ENCODE measurements around the gene RFTN1.

The RFTN1 gene

GRCh38 chr3:16506451-16506850, 7.0 kb downstream of the RFTN1 start:
- TF ChIP-seq CTCF (IDR thresholded peaks at IDR 0.05; ENCODE audit: low read depth, low read length, poor library complexity, severe bottlenecking) (no peak), EZH2phosphoT487 (IDR thresholded peaks at IDR 0.05; ENCODE audit: borderline replicate concordance, low read length) (no peak)
- H3K4me2 ChIP-seq (ENCODE audit: low read length): peak overlapping the region; percentile 82
- no peaks in the 10 kb centered on the region for H3K9me2 ChIP-seq (replicated peaks; ENCODE audit: control insufficient read depth, low read length)
- peak overlapping the region; percentile 95 for H3K27ac ChIP-seq (ENCODE audit: low read depth, low read length)
- H3K27me3 ChIP-seq (ENCODE audit: control insufficient read depth, low read length): no peaks in the 10 kb centered on the region
- H3F3A ChIP-seq (ENCODE audit: control insufficient read depth, insufficient read depth): peaks cover 26% of the 10 kb centered on the region
- no peaks in the 10 kb centered on the region for H3K9me3 ChIP-seq (ENCODE audit: control insufficient read depth, insufficient read depth, low read length)
- peaks cover 95% of the 10 kb centered on the region for H3K4me1 ChIP-seq (ENCODE audit: control insufficient read depth, low read length)
- peaks cover 55% of the 10 kb centered on the region for H4K20me1 ChIP-seq (ENCODE audit: control insufficient read depth, insufficient read depth, low read depth, low read length)
- H3K79me2 ChIP-seq (ENCODE audit: control insufficient read depth, low read length): peaks cover 100% of the 10 kb centered on the region
- peak overlapping the region; percentile 95 for H3K4me3 ChIP-seq (ENCODE audit: low read length)
- peaks cover 99% of the 10 kb centered on the region for H3K36me3 ChIP-seq (ENCODE audit: control insufficient read depth, low read length)

GRCh38 chr3:16504692-16505091, 8.8 kb downstream of the RFTN1 start:
- Histone ChIP-seq H3K4me1 (ENCODE audit: control insufficient read depth, low read length) (peaks cover 100% of the 10 kb centered on the region), H3K36me3 (ENCODE audit: control insufficient read depth, low read length) (peaks cover 99% of the 10 kb centered on the region), H3F3A (ENCODE audit: control insufficient read depth, insufficient read depth) (peaks cover 22% of the 10 kb centered on the region), H3K4me2 (ENCODE audit: low read length) (peak overlapping the region; percentile 82), H3K9me3 (ENCODE audit: control insufficient read depth, insufficient read depth, low read length) (no peaks in the 10 kb centered on the region), H4K20me1 (ENCODE audit: control insufficient read depth, insufficient read depth, low read depth, low read length) (peaks cover 63% of the 10 kb centered on the region), H3K27me3 (ENCODE audit: control insufficient read depth, low read length) (no peaks in the 10 kb centered on the region), H3K4me3 (ENCODE audit: low read length) (peak overlapping the region; percentile 95), H3K9me2 (replicated peaks; ENCODE audit: control insufficient read depth, low read length) (no peaks in the 10 kb centered on the region), H3K27ac (ENCODE audit: low read depth, low read length) (peak overlapping the region; percentile 95), H3K79me2 (ENCODE audit: control insufficient read depth, low read length) (peaks cover 100% of the 10 kb centered on the region)
- TF ChIP-seq CTCF (IDR thresholded peaks at IDR 0.05; ENCODE audit: low read depth, low read length, poor library complexity, severe bottlenecking): no peak
- no peak for TF ChIP-seq EZH2phosphoT487 (IDR thresholded peaks at IDR 0.05; ENCODE audit: borderline replicate concordance, low read length)

GRCh38 chr3:16504242-16504641, 9.3 kb downstream of the RFTN1 start:
- TF ChIP-seq EZH2phosphoT487 (IDR thresholded peaks at IDR 0.05; ENCODE audit: borderline replicate concordance, low read length) (no peak), CTCF (IDR thresholded peaks at IDR 0.05; ENCODE audit: low read depth, low read length, poor library complexity, severe bottlenecking) (no peak)
- H3F3A ChIP-seq (ENCODE audit: control insufficient read depth, insufficient read depth): peaks cover 26% of the 10 kb centered on the region
- no peaks in the 10 kb centered on the region for H3K9me2 ChIP-seq (replicated peaks; ENCODE audit: control insufficient read depth, low read length)
- peak overlapping the region; percentile 95 for H3K27ac ChIP-seq (ENCODE audit: low read depth, low read length)
- peak overlapping the region; percentile 82 for H3K4me2 ChIP-seq (ENCODE audit: low read length)
- no peaks in the 10 kb centered on the region for H3K9me3 ChIP-seq (ENCODE audit: control insufficient read depth, insufficient read depth, low read length)
- peaks cover 100% of the 10 kb centered on the region for H3K36me3 ChIP-seq (ENCODE audit: control insufficient read depth, low read length)
- peak overlapping the region; percentile 95 for H3K4me3 ChIP-seq (ENCODE audit: low read length)
- no peaks in the 10 kb centered on the region for H3K27me3 ChIP-seq (ENCODE audit: control insufficient read depth, low read length)
- peaks cover 100% of the 10 kb centered on the region for H3K79me2 ChIP-seq (ENCODE audit: control insufficient read depth, low read length)
- H4K20me1 ChIP-seq (ENCODE audit: control insufficient read depth, insufficient read depth, low read depth, low read length): peaks cover 63% of the 10 kb centered on the region
- peaks cover 100% of the 10 kb centered on the region for H3K4me1 ChIP-seq (ENCODE audit: control insufficient read depth, low read length)

All from DOHH2 (cell line).